GM23248 (cell line): ENCODE data around the gene KIAA1671.

ENCODE experiments used
- EZH2 ChIP-seq: fragments of 200-600 bp; sonication (generic); IDR thresholded peaks from 2 replicates; pipeline ENCODE4 v1.6.1; 2018; ENCODE audit warnings: antibody characterized with exemption, mild to moderate bottlenecking; ENCODE audit not compliant: insufficient read depth, poor library complexity, severe bottlenecking
- EZH2phosphoT487 ChIP-seq: fragments of 200-600 bp; sonication (generic); IDR thresholded peaks from 2 replicates; pipeline ENCODE4 v1.6.1; 2018; ENCODE audit warnings: antibody characterized with exemption, moderate library complexity, mild to moderate bottlenecking, low read depth; ENCODE audit not compliant: insufficient read depth

GRCh38 chr22:25090225-25090890, 137.8 kb downstream of the KIAA1671 start:
- no peak for TF ChIP-seq EZH2
- TF ChIP-seq EZH2phosphoT487: no peak
